Measurements from ENCODE around the gene ISM1. TPM values are rescaled to one million over a fixed set of nuclear protein-coding genes. Genes with fewer than 3 reads are reported as not detected.

Gene ISM1
- total RNA-seq, 1 experiment from 2014 or later: not detected

- no peak for DNase-seq (ENCODE audit: extremely low read depth, low read depth)
These were observed 119.0 kb downstream of the ISM1 start for GRCh38 chr20:13340088-13340487.

- DNase-seq (ENCODE audit: extremely low read depth, low read depth): no peak
These were observed 120.8 kb downstream of the ISM1 start for GRCh38 chr20:13341737-13342393.

- DNase-seq (ENCODE audit: extremely low read depth, low read depth): no peak
These were observed 121.6 kb downstream of the ISM1 start for GRCh38 chr20:13342469-13343242.

GRCh38 chr20:13344671-13345070 lies 123.6 kb downstream of the ISM1 start:
- no peak for DNase-seq (ENCODE audit: extremely low read depth, low read depth)

GRCh38 chr20:13348311-13349234 lies 127.5 kb downstream of the ISM1 start:
- no peak for DNase-seq (ENCODE audit: extremely low read depth, low read depth)

GRCh38 chr20:13349235-13349604 lies 128.1 kb downstream of the ISM1 start:
- no peak for DNase-seq (ENCODE audit: extremely low read depth, low read depth)

Other genes with a start within 250 kb of the ISM1 start
- 15.7 and 16.1 TPM in 2 replicates for gene SPTLC3, start 212.3 kb upstream of the ISM1 start, total RNA-seq (2014; rRNA removed; shearing (Covaris generic))